Measurements from ENCODE around the gene DAB1.

DNA sequence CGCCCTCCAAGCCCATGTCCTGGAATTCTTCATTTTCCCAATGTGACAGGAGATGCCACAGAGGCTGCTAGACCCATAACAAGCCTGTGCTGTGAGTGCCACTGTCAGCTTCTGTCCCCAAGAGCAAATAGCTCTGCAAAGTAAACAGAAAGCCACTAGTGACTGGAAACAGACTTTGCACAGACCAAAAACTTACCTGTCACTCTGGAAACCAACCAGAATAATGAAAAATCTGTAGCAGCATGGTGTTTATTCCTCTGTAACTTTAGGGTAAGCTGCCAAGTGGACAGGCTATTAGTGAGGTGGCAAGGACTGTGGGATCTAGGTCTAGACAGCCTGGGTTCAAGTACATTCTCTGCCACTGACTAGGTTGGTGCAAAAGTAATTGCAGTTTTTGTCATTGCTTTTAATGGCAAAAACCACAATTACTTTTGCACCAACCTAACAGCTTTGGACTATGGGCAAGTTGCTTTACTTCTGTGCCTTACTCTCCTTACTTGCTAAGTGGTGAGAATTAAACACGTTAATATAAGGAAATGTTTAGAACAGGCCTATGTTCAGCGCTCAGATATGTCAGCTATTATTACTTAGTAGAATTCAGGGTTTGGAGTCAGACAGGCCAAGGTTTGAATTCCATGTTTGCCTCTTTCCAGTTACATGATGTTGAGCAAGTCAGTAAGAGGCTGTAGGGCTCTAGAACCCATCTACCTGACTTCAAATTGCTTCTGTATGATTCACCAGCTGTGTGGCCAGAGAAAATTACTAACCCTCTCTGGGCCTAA, 457.8 kb downstream of the DAB1 start, which contains the start of gene C8B:
- TF ChIP-seq, protein P1, sequence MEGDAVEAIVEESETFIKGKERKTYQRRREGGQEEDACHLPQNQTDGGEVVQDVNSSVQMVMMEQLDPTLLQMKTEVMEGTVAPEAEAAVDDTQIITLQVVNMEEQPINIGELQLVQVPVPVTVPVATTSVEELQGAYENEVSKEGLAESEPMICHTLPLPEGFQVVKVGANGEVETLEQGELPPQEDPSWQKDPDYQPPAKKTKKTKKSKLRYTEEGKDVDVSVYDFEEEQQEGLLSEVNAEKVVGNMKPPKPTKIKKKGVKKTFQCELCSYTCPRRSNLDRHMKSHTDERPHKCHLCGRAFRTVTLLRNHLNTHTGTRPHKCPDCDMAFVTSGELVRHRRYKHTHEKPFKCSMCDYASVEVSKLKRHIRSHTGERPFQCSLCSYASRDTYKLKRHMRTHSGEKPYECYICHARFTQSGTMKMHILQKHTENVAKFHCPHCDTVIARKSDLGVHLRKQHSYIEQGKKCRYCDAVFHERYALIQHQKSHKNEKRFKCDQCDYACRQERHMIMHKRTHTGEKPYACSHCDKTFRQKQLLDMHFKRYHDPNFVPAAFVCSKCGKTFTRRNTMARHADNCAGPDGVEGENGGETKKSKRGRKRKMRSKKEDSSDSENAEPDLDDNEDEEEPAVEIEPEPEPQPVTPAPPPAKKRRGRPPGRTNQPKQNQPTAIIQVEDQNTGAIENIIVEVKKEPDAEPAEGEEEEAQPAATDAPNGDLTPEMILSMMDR (conservative IDR thresholded peaks at IDR 0.05 in 1 of 2, IDR thresholded peaks at IDR 0.05 in 1 of 2; ENCODE audit: extremely low read depth in 1 of 2, insufficient read depth in 1 of 2, low read depth in 1 of 2, low read length in 2 of 2): no peak
- no peak for TF ChIP-seq EZH2 (IDR thresholded peaks at IDR 0.05; ENCODE audit: borderline replicate concordance, low read length)
